Neural progenitor cell (in vitro differentiated cells): ENCODE data around the gene EHMT1. TPM values are rescaled to one million over a fixed set of nuclear protein-coding genes. Genes with fewer than 3 reads are reported as not detected.

Source experiments
- DNase-seq: peaks from one replicate; pipeline ENCODE4 v3.0.0-alpha.2; 2016; ENCODE audit warnings: low spot score
- H2AFZ ChIP-seq: fragments of 200-600 bp; sonication (generic); replicated peaks from 2 replicates; pipeline ENCODE4 v1.6.1; 2016; ENCODE audit warnings: antibody characterized with exemption
- H3F3A ChIP-seq: fragments of 200-600 bp; sonication (generic); 2 replicates; pipeline ENCODE4 v1.6.1; 2016; ENCODE audit warnings: antibody characterized with exemption, low read depth
- H3K27ac ChIP-seq: fragments of 200-600 bp; sonication (generic); 2 replicates; pipeline ENCODE4 v1.5.1; 2016; ENCODE audit warnings: mild to moderate bottlenecking
- H3K27me3 ChIP-seq: fragments of 200-600 bp; sonication (generic); 2 replicates; pipeline ENCODE4 v1.6.1; 2016; ENCODE audit warnings: mild to moderate bottlenecking, moderate library complexity
- H3K36me3 ChIP-seq: fragments of 200-600 bp; sonication (generic); 2 replicates; pipeline ENCODE4 v1.5.1; 2016
- H3K4me1 ChIP-seq: fragments of 200-600 bp; sonication (generic); 2 replicates; pipeline ENCODE4 v1.6.1; 2016; ENCODE audit warnings: mixed run types
- H3K4me2 ChIP-seq: fragments of 200-600 bp; sonication (generic); 2 replicates; pipeline ENCODE4 v1.6.1; 2016
- H3K4me3 ChIP-seq: fragments of 200-600 bp; sonication (generic); 2 replicates; pipeline ENCODE4 v1.5.1; 2016
- H3K79me2 ChIP-seq: fragments of 200-600 bp; sonication (generic); 2 replicates; pipeline ENCODE4 v1.6.1; 2016; ENCODE audit warnings: low read depth
- H3K9ac ChIP-seq: fragments of 200-600 bp; sonication (generic); 2 replicates; pipeline ENCODE4 v1.6.1; 2016
- H3K9me3 ChIP-seq: fragments of 200-600 bp; sonication (generic); 2 replicates; pipeline ENCODE4 v1.5.1; 2016; ENCODE audit warnings: low read depth
- H4K20me1 ChIP-seq: fragments of 200-600 bp; sonication (generic); 2 replicates; pipeline ENCODE4 v1.6.1; 2016; ENCODE audit warnings: low read depth
- H3K27ac Mint-ChIP-seq: 3 replicates; pipeline ENCODE4 v1.8.0; 2021; ENCODE audit warnings: mixed read lengths
- H3K27me3 Mint-ChIP-seq: 2 replicates; pipeline ENCODE4 v1.8.0; 2022; ENCODE audit warnings: low read depth, mild to moderate bottlenecking, inconsistent platforms, moderate library complexity, mixed read lengths; ENCODE audit not compliant: insufficient read depth
- H3K36me3 Mint-ChIP-seq: 3 replicates; pipeline ENCODE4 v1.8.0; 2021; ENCODE audit warnings: mixed read lengths
- H3K4me1 Mint-ChIP-seq: 3 replicates; pipeline ENCODE4 v1.8.0; 2021; ENCODE audit warnings: mixed read lengths
- H3K4me3 Mint-ChIP-seq: 3 replicates; pipeline ENCODE4 v1.8.0; 2021; ENCODE audit warnings: mild to moderate bottlenecking, moderate library complexity, mixed read lengths
- H3K9me3 Mint-ChIP-seq: 3 replicates; pipeline ENCODE4 v1.8.0; 2020; ENCODE audit warnings: mixed read lengths
- EZH2 ChIP-seq: fragments of 200-600 bp; sonication (generic); IDR thresholded peaks from 2 replicates; pipeline ENCODE4 v1.6.1; 2017; ENCODE audit warnings: antibody characterized with exemption, mild to moderate bottlenecking, moderate library complexity
- EZH2phosphoT487 ChIP-seq: fragments of 200-600 bp; sonication (generic); IDR thresholded peaks from 2 replicates; pipeline ENCODE4 v1.6.1; 2017; ENCODE audit warnings: antibody characterized with exemption
- total RNA-seq: library from RNA; depleted of rRNA; stranded (reverse); fragments of >200 nt; gene quantifications from 2 replicates; pipeline ENCODE4 v1.2.3, GENCODE V29; 2015; ENCODE audit warnings: low replicate concordance
- TF ChIP-seq, protein P1 (sequence below): fragments of 200-600 bp; sonication (generic); IDR thresholded peaks from 2 replicates; pipeline ENCODE4 v1.5.1; 2017; ENCODE audit warnings: antibody characterized with exemption, mild to moderate bottlenecking

The EHMT1 gene
- total RNA-seq, 1 donor from 2014 or later = 47.8 TPM

DNA sequence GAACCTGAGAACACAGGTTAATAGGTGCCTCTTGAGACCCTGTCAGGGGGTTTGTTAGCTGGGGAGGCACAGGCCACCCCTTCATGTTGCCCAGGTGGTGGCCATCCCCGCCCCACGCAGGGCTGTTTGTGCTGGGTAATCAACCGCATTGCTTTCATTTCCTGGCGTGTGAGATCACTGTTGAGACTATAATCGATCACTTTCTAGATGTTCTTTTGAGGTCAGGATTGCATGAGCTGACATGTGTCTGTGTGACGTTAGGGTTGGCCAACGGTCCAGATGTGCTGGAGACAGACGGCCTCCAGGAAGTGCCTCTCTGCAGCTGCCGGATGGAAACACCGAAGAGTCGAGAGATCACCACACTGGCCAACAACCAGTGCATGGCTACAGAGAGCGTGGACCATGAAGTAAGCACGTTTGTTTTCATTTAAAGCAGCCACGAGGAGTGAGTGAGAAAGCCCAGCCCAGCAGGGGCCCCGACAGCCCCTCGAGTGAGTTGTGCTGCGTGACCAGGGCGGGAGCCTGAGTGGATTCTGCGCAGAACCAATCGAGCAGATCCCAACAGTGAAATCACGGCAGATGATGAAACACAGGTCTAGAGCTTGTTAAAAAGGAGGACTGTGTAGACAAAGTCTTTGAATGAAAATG is 143.7 kb downstream of the EHMT1 start:
- Histone ChIP-seq H3K4me1 (no peaks in the 10 kb centered on the region), H3K4me3 (no peak overlapping the region), H3K9ac (no peak overlapping the region), H4K20me1 (peaks cover 20% of the 10 kb centered on the region), H3K27ac (no peak overlapping the region), H3K9me3 (no peaks in the 10 kb centered on the region), H3K4me2 (no peak overlapping the region), H2AFZ (no peak overlapping the region), H3K79me2 (peaks cover 33% of the 10 kb centered on the region), H3K27me3 (no peaks in the 10 kb centered on the region), H3K36me3 (no peaks in the 10 kb centered on the region), H3F3A (no peaks in the 10 kb centered on the region)
- peaks cover 52% of the 10 kb centered on the region for H3K36me3 Mint-ChIP-seq
- no peaks in the 10 kb centered on the region for H3K27me3 Mint-ChIP-seq
- peaks cover 10% of the 10 kb centered on the region for H3K4me1 Mint-ChIP-seq
- H3K4me3 Mint-ChIP-seq = no peak overlapping the region
- H3K9me3 Mint-ChIP-seq = no peaks in the 10 kb centered on the region
- DNase-seq = no peak
- peak overlapping the region; percentile 35 for H3K27ac Mint-ChIP-seq
- TF ChIP-seq EZH2 (no peak), EZH2phosphoT487 (no peak)
- TF ChIP-seq, protein P1, sequence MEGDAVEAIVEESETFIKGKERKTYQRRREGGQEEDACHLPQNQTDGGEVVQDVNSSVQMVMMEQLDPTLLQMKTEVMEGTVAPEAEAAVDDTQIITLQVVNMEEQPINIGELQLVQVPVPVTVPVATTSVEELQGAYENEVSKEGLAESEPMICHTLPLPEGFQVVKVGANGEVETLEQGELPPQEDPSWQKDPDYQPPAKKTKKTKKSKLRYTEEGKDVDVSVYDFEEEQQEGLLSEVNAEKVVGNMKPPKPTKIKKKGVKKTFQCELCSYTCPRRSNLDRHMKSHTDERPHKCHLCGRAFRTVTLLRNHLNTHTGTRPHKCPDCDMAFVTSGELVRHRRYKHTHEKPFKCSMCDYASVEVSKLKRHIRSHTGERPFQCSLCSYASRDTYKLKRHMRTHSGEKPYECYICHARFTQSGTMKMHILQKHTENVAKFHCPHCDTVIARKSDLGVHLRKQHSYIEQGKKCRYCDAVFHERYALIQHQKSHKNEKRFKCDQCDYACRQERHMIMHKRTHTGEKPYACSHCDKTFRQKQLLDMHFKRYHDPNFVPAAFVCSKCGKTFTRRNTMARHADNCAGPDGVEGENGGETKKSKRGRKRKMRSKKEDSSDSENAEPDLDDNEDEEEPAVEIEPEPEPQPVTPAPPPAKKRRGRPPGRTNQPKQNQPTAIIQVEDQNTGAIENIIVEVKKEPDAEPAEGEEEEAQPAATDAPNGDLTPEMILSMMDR = no peak

DNA sequence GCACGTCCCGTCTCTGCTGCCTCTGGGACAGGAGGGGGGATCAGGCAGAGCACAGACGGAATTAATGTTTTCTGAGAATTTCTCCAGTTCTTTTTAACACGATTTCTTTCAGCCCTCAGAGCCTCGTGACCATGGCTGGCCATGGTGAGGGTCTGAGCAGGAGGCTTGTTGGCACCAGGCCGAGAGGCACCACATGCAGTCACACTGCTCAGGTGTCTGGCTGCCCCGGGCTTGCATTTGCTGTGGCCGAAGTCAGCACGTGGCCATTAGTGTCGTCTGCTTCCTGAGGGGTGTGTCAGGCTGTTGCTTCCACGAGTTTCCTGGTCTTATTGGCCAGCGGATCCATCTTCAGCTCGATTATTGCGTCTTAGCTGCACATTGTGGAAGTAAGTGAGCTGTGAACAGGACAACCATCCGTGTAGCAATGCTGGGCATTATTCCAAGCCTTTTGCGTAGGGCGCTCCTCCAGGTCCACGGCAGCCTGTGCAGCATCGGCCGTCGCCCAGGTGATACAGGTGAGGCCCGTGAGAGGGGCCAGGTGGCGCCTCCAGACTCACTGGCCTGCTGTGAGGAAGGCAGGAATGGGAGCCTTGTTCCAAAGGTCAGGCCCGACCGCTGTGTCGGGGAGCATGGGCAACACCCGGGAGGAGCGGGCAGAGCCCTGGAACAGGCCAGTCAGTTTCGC is 144.6 kb downstream of the EHMT1 start:
- H3K27ac Mint-ChIP-seq = no peak overlapping the region
- peaks cover 10% of the 10 kb centered on the region for H3K4me1 Mint-ChIP-seq
- H3K36me3 Mint-ChIP-seq = peaks cover 48% of the 10 kb centered on the region
- no peak overlapping the region for H3K9ac ChIP-seq
- no peak overlapping the region for H3K4me3 ChIP-seq
- H3K27me3 Mint-ChIP-seq = no peaks in the 10 kb centered on the region
- no peak for TF ChIP-seq EZH2
- peaks cover 4% of the 10 kb centered on the region for H3K36me3 ChIP-seq
- DNase-seq = no peak
- no peak overlapping the region for H3K27ac ChIP-seq
- no peaks in the 10 kb centered on the region for H3K4me1 ChIP-seq
- no peaks in the 10 kb centered on the region for H3K27me3 ChIP-seq
- no peaks in the 10 kb centered on the region for H3F3A ChIP-seq
- no peak overlapping the region for H2AFZ ChIP-seq
- H3K79me2 ChIP-seq = peaks cover 33% of the 10 kb centered on the region
- H3K4me2 ChIP-seq = no peak overlapping the region
- H3K9me3 Mint-ChIP-seq = peaks cover 3% of the 10 kb centered on the region
- no peak overlapping the region for H3K4me3 Mint-ChIP-seq
- no peaks in the 10 kb centered on the region for H3K9me3 ChIP-seq
- peaks cover 18% of the 10 kb centered on the region for H4K20me1 ChIP-seq

DNA sequence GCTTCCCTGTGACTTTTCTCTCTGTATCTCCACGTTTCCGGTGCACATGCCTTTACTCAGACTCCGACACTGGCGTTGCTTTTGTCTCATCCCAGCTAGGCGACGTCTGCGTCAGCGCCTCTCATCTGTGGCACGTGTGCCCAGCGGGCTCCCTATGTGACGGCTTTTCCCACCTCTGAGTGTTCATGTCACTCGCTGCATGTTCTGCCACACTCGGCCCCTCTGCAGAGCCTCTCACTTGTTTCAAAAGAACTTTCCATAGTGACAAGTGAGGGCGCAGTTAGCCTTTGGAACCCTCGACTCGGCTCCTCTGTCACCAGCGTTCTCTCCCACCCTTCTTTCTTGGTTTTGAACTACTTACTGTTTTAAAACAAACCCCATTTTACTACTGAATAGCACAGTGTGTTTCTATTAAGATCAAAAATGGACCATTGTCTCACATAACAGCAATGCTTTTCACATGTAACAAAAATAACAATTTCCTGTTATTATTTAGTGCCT is 145.4 kb downstream of the EHMT1 start:
- H3K27ac ChIP-seq = no peak overlapping the region
- no peaks in the 10 kb centered on the region for H3K27me3 ChIP-seq

More for the DNA sequence above, 145.4 kb downstream of the EHMT1 start:
- Histone ChIP-seq H3K4me2 (no peak overlapping the region), H3K79me2 (peaks cover 28% of the 10 kb centered on the region), H2AFZ (no peak overlapping the region), H3K9ac (no peak overlapping the region), H3K4me1 (no peaks in the 10 kb centered on the region), H4K20me1 (peaks cover 16% of the 10 kb centered on the region), H3K4me3 (no peak overlapping the region), H3K9me3 (no peaks in the 10 kb centered on the region), H3K36me3 (peaks cover 8% of the 10 kb centered on the region), H3F3A (no peaks in the 10 kb centered on the region)
- no peak for TF ChIP-seq EZH2phosphoT487
- TF ChIP-seq, protein P1 = no peak
- peaks cover 47% of the 10 kb centered on the region for H3K36me3 Mint-ChIP-seq
- no peak for DNase-seq
- H3K27me3 Mint-ChIP-seq = no peaks in the 10 kb centered on the region
- H3K4me1 Mint-ChIP-seq = peaks cover 8% of the 10 kb centered on the region
- H3K9me3 Mint-ChIP-seq = peaks cover 7% of the 10 kb centered on the region
- H3K27ac Mint-ChIP-seq = peak overlapping the region; percentile 9
- H3K4me3 Mint-ChIP-seq = no peak overlapping the region
